SH-SY5Y (cell line): Measurements from ENCODE around the gene ADAMTSL5.

Source experiments
- GATA2 ChIP-seq: IDR thresholded peaks from 2 replicates; pipeline ENCODE4 v1.6.1; 2011; ENCODE audit warnings: mild to moderate bottlenecking, low read depth, low read length
- GATA3 ChIP-seq: IDR thresholded peaks from 2 replicates; pipeline ENCODE4 v1.6.1; 2011; ENCODE audit warnings: low read depth, mild to moderate bottlenecking, low read length, moderate library complexity

GRCh38 chr19:1505991-1506881 is 6.6 kb downstream of the ADAMTSL5 start:
- no peak for TF ChIP-seq GATA2
- TF ChIP-seq GATA3, result no peak
